GM13976 (cell line): Measurements from ENCODE around the gene CLCN7.

ENCODE experiments used
- DNase-seq: peaks from one replicate; pipeline ENCODE4 v3.0.0; 2012; ENCODE audit warnings: low spot score
- in situ Hi-C: fragments of 300-500 bp; cut with MboI; formaldehyde crosslinking; loops from one replicate; pipeline ENCODE4 v1.12.0; 2022; ENCODE audit warnings: low sequenced_read_pairs, mixed read lengths, inconsistent platforms; ENCODE audit not compliant: unreplicated experiment
- TF ChIP-seq, protein P1 (sequence below): IDR thresholded peaks from 2 replicates; pipeline ENCODE4 v1.5.1; 2012; ENCODE audit warnings: borderline replicate concordance, mild to moderate bottlenecking; ENCODE audit not compliant: insufficient read depth; ENCODE audit errors: extremely low read depth, missing control alignments, control extremely low read depth

The CLCN7 gene

DNA sequence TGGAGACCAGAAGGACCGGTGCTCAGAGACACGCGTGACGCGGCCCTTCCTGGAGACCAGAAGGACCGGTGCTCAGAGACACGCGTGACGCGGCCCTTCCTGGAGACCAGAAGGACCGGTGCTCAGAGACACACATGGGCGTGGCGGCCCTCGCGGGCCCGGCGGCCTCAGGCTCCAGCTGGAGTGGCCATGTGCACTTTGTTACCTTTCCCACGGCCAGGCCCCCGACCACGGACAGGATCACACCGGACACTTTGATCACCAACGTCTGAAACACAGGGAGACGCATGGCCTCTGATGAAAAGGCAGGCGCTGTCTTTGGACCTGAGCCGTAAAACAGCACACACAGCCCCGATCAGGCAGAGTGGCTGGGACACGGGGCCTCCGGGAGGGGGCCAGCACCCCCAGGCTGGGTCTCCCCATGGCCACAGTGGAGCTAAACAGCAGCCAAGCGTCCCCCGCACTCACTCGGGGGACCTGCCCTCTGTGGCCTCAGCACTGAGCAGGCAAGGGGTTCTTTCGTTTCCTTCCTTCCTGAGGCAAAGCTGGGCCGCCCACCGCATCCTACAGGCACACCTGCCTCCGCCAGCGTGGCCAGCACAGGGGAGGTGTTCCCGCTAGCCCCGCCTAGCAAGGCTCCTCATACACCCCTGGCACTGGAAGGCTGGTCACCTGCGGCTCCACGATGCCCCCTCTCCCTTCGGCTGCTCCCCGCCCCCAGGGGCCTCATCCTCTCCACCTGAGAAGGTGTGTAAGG lies 17.2 kb downstream of the CLCN7 start:
- DNase-seq, result no peak
- TF ChIP-seq, protein P1, sequence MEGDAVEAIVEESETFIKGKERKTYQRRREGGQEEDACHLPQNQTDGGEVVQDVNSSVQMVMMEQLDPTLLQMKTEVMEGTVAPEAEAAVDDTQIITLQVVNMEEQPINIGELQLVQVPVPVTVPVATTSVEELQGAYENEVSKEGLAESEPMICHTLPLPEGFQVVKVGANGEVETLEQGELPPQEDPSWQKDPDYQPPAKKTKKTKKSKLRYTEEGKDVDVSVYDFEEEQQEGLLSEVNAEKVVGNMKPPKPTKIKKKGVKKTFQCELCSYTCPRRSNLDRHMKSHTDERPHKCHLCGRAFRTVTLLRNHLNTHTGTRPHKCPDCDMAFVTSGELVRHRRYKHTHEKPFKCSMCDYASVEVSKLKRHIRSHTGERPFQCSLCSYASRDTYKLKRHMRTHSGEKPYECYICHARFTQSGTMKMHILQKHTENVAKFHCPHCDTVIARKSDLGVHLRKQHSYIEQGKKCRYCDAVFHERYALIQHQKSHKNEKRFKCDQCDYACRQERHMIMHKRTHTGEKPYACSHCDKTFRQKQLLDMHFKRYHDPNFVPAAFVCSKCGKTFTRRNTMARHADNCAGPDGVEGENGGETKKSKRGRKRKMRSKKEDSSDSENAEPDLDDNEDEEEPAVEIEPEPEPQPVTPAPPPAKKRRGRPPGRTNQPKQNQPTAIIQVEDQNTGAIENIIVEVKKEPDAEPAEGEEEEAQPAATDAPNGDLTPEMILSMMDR, result no peak
- in situ Hi-C loops, result no loop called here

DNA sequence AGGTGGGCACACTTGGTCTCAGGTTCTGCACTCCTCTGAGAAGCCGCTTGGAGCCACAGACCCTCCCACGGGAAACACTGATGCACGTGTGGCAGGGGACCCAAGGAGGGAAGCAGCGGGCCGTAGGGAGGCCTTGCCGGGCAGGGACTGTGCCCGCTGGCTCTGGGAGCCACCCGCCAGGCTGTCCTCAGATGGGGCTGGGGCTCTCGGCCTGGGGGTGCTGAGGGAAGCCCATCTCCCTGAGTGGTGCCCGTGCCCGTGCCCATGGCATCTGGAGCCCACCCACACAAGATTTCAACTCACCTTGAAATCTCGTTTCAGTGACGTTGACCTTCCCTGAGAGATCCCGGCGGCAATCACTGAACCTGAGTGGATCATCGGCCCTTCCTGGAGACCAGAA lies 17.9 kb downstream of the CLCN7 start:
- DNase-seq, result no peak
- TF ChIP-seq, protein P1, result no peak
- in situ Hi-C loops, result no loop called here

DNA sequence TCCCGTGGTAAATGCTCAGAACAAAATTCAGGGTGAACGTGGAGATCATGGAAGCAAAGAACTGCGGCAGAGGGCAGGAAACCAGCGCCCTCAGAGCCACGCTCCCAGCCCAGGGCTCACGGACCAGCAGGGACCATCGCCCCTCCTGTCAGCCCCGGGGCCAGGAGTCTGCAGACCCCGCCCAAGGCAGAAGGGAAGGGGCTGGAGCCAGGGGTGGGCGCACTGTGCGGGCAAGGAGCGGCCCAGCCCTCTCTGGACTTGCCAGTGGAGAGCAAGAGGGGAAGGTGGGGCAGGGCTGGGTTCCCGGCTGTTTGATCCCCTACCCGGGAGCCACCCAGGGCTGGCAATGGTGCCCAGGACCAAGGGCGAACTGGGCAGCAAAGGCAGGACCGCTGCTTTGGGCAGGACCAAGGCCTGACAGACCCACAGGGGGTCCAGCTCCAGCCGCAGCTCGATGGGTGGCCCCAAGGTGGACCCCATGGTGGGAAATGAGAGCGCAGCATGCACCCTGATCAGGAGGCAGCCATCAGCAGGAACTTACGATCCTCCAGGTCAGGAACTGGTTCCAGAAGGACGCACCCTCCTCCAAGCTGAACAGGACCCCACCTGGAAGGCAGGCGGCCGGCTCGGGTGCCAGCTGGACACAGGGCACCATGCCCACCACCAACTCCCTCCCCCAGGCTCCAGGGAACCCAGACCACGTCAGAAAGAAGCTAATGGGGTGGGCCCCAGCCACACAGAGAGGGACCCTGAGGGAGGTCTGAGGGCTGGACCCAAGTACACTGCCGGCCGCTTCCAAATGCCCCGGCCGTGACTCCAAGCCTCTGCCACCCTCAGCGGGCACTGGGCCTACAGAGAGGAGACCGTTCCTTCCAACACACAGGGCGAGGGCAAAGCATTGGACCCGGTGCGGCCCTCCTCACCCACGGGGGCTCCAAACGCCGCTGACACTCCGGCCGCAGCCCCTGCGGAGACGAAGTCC lies 19.3 kb downstream of the CLCN7 start:
- DNase-seq, result no peak
- in situ Hi-C loops, result no loop called here
- TF ChIP-seq, protein P1, result no peak

DNA sequence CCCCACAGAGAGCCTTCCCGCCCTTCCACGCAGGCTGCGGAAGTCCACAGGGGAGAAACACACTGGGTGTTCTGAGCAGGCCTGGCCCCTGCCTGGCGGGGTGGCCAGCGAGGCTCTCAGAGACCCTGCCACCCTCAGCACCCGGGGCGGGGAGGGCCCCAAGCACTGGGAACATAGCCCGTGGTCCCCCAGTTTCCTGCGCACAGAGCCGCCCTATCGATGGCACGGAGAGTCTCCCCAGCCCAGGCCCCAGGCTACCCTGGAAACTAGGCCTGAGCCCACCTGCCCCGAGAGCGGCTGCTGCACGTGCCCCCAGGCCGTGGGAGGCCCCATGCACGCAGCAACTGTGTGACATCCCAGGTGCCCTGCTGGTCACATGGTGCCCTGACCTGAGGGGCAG lies 20.3 kb downstream of the CLCN7 start:
- DNase-seq, result no peak
- in situ Hi-C loops, result no loop called here
- TF ChIP-seq, protein P1, result no peak

DNA sequence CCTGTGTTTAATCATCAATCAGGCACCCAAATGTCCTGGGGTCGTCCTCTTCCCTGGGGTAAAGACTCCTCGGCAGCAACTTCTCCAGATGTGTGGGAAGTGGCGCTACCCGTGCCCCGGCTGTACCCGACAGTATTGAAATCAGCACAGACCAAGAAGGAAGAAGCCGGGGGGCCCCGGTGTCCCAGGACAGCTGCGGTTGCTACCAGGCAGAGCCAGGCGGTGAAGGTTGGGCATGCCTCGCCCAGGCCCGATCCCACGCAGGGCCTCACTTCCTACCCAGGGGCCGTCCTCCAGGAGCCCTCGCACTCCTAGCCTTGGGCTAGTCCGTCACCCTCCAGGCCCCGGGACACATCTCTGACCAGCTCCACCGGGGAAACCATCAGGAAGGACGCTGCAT lies 21.5 kb downstream of the CLCN7 start:
- DNase-seq, result no peak
- in situ Hi-C loops, result no loop called here
- TF ChIP-seq, protein P1, result no peak

DNA sequence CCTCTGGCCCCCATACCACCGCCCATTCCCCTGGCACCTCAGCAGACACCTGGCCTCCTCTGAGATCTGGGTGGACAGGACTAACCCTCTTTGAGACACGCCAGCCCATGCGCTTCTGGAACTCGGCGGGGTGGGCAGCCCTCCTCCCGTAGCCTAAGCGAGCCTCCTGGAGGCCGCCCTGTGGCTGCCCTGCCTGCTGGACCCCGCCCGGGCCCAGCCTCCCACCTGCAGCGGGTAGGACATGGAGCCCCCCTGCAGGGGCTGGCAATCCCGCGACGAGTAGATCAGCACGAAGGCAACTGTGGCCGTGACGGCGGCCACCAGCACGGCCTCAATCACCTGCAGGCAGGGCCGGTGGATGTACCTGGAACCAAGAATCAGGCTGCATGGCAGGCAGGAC lies 22.3 kb downstream of the CLCN7 start:
- DNase-seq, result no peak
- TF ChIP-seq, protein P1, result no peak
- in situ Hi-C loops, result no loop called here
